ENCODE data around the gene MACROD2.
A peak's percentile ranks its signal among the peaks of the same experiment; 100 is the strongest.

The MACROD2 gene

GRCh38 chr20:15578113-15578512, 1582.8 kb downstream of the MACROD2 start:
- no peak for DNase-seq

- no peak for DNase-seq
These were observed 1584.4 kb downstream of the MACROD2 start for GRCh38 chr20:15579688-15580087.

- no peak for DNase-seq
These were observed 1586.9 kb downstream of the MACROD2 start for GRCh38 chr20:15582146-15582760.

GRCh38 chr20:15584507-15584906, 1589.2 kb downstream of the MACROD2 start:
- no peak for DNase-seq

- peak in 1 of 3 experiments; percentile 34 for DNase-seq
These were observed 1597.8 kb downstream of the MACROD2 start for GRCh38 chr20:15593081-15593480.

- no peak for DNase-seq
These were observed 1598.9 kb downstream of the MACROD2 start for GRCh38 chr20:15594158-15594695.

- DNase-seq: peak in 1 of 3 experiments; percentile 36
These were observed 1601.0 kb downstream of the MACROD2 start for GRCh38 chr20:15596220-15596890.

GRCh38 chr20:15597306-15597705, 1602.0 kb downstream of the MACROD2 start:
- DNase-seq: no peak

- no peak for DNase-seq
These were observed 1604.6 kb downstream of the MACROD2 start for GRCh38 chr20:15599961-15600360.

GRCh38 chr20:15600565-15600964, 1605.2 kb downstream of the MACROD2 start:
- DNase-seq: no peak

- DNase-seq: no peak
These were observed 1608.2 kb downstream of the MACROD2 start for GRCh38 chr20:15603506-15603905.

- DNase-seq: no peak
These were observed 1608.9 kb downstream of the MACROD2 start for GRCh38 chr20:15603978-15604805.

GRCh38 chr20:15609921-15610320, 1614.6 kb downstream of the MACROD2 start:
- DNase-seq: no peak

GRCh38 chr20:15610787-15611186, 1615.5 kb downstream of the MACROD2 start:
- no peak for DNase-seq

GRCh38 chr20:15611541-15611940, 1616.2 kb downstream of the MACROD2 start:
- no peak for DNase-seq

- DNase-seq: no peak
These were observed 1616.9 kb downstream of the MACROD2 start for GRCh38 chr20:15612198-15612597.

- DNase-seq: no peak
These were observed 1617.5 kb downstream of the MACROD2 start for GRCh38 chr20:15612769-15613168.

- DNase-seq: no peak
These were observed 1618.2 kb downstream of the MACROD2 start for GRCh38 chr20:15613530-15613929.

- no peak for DNase-seq
These were observed 1621.3 kb downstream of the MACROD2 start for GRCh38 chr20:15616626-15617025.

GRCh38 chr20:15618110-15618509, 1622.8 kb downstream of the MACROD2 start:
- DNase-seq: no peak

- DNase-seq: no peak
These were observed 1623.6 kb downstream of the MACROD2 start for GRCh38 chr20:15618912-15619311.

GRCh38 chr20:15619341-15619740, 1624.0 kb downstream of the MACROD2 start:
- no peak for DNase-seq

- no peak for DNase-seq
These were observed 1624.5 kb downstream of the MACROD2 start for GRCh38 chr20:15619816-15620215.

- no peak for DNase-seq
These were observed 1627.1 kb downstream of the MACROD2 start for GRCh38 chr20:15622368-15622767.
